ENCODE results near the gene PDE11A.

DNA sequence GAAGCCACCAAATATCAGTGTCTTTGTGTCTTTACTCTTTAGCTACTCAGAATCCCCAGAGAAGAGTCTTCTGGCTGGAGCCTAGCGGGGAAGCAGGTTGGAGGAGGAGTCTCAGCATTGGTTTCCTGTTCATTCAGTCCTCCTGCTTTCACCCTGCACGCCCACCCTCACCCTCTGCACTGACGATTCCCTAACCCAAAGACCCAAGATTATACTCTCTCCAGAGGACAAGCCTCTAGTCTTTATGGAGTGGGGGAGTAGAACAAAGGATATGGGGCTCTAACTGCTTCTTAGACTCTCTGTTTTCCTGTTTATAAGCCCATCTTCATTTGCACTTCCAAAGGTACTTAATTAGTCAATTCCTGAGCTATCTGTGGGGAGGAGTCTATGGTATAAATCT lies 341.2 kb downstream of the PDE11A start:
- TF ChIP-seq, protein P1, sequence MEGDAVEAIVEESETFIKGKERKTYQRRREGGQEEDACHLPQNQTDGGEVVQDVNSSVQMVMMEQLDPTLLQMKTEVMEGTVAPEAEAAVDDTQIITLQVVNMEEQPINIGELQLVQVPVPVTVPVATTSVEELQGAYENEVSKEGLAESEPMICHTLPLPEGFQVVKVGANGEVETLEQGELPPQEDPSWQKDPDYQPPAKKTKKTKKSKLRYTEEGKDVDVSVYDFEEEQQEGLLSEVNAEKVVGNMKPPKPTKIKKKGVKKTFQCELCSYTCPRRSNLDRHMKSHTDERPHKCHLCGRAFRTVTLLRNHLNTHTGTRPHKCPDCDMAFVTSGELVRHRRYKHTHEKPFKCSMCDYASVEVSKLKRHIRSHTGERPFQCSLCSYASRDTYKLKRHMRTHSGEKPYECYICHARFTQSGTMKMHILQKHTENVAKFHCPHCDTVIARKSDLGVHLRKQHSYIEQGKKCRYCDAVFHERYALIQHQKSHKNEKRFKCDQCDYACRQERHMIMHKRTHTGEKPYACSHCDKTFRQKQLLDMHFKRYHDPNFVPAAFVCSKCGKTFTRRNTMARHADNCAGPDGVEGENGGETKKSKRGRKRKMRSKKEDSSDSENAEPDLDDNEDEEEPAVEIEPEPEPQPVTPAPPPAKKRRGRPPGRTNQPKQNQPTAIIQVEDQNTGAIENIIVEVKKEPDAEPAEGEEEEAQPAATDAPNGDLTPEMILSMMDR (IDR thresholded peaks at IDR 0.05) = no peak
- no peak for TF ChIP-seq POLR2A (IDR thresholded peaks at IDR 0.05)
